Left lung (tissue), 10 donors: Measurements from ENCODE around the gene TAF8. TPM values are rescaled to one million over a fixed set of nuclear protein-coding genes. Genes with fewer than 3 reads are reported as not detected.
"Not testable (repeated sequence)": the region's sequence is repeated elsewhere in the genome, so short reads cannot be mapped to it uniquely, and the experiment has no call there.

Experiments
- ATAC-seq: fragments of 200-7000 bp; cut with Tn5 transposase; one replicate; pipeline ENCODE4 v1.9.1; 2020; ENCODE audit warnings: moderate library complexity
- DNase-seq, 4 donors: peaks; one replicate each; pipeline ENCODE4 v3.0.0-alpha.2; 2013 to 2020
- H3K27ac ChIP-seq, 2 donors: fragments of 200-600 bp; sonication (generic) in 1 of 2; one replicate each; pipeline versions ENCODE4 v1.5.0 to v1.8.0; 2020 to 2021
- H3K27me3 ChIP-seq, 2 donors: fragments of 200-600 bp; sonication (generic) in 1 of 2; one replicate each; pipeline versions ENCODE4 v1.5.0 to v1.8.0; 2020 to 2021
- H3K36me3 ChIP-seq, 2 donors: fragments of 200-600 bp; sonication (generic) in 1 of 2; one replicate each; pipeline versions ENCODE4 v1.5.0 to v1.8.0; 2020 to 2021
- H3K4me1 ChIP-seq, 2 donors: fragments of 200-600 bp; one replicate each; pipeline ENCODE4 v1.8.0; 2021
- H3K4me3 ChIP-seq, 2 donors: fragments of 200-600 bp; sonication (generic) in 1 of 2; one replicate each; pipeline versions ENCODE4 v1.5.0 to v1.8.0; 2020 to 2021; ENCODE audit warnings: mild to moderate bottlenecking in 1 of 2
- H3K9me3 ChIP-seq, 2 donors: fragments of 200-600 bp; sonication (generic) in 1 of 2; one replicate each; pipeline versions ENCODE4 v1.5.0 to v1.8.0; 2020 to 2021
- intact Hi-C, 2 donors: fragments of 100-400 bp; cut with DNase I; formaldehyde crosslinking; loops; one replicate each; pipeline versions ENCODE4 v1.11.2 to v1.14.2; 2022
- polyA plus RNA-seq, 6 donors: library from polyadenylated mRNA; unstranded; fragments of 120-200 nt; gene quantifications; one replicate each; pipeline ENCODE4 v1.2.1, GENCODE V29; 2013; ENCODE audit not compliant: insufficient read length in 6 of 6
- total RNA-seq, 2 donors: library from RNA; stranded (reverse); fragmentation: NEBNext Ultra II Directional; extraction: Animal tissue kit (Norgen Biotek cat#: 25700); gene quantifications; one replicate each; pipeline ENCODE4 v1.2.1, GENCODE V29; 2021
- TF ChIP-seq, protein P1 (sequence below), 2 donors: fragments of 200-600 bp; sonication (generic) in 1 of 2; IDR thresholded peaks; one replicate each; pipeline versions ENCODE4 v1.5.0 to v1.8.0; 2021; ENCODE audit warnings: antibody characterized with exemption in 2 of 2
- donor health status: DM: no; HTN: yes; CAD: no.
- donor health status: DM: no; HTN: no; CAD: no.

Gene TAF8
- total and polyA plus RNA-seq, 8 donors, result 26.4 to 32.0 (median 27.9) TPM

DNA sequence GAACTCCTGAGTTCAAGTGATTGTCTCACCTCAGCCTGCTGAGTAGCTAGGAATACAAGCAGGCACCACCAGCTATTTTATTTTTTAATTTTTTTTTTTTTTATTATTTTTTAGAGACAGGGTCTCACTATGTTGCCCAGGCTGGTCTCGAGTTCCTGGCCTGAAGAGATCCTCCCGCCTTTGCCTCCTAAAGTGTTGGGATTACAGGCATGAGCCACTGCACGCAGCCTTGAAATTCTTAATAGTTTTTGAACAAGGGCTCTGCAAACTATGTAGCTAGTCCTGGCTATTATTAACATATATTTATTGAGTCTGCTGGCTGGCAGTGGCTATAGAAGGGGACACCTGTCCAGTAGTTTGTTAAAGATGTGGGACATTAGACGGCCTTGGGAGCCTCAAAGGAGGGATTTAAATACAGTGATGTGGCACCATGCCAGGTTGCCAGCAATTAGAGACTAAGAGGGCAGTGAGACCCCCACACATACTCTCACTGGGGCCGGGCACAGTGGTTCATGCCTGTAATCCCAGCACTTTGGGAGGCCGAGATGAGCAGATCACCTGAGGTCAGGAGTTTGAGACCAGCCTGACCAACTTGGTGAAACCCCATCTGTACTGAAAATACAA, 21.1 kb upstream of the TAF8 start:
- Histone ChIP-seq H3K36me3 (no peaks in the 10 kb centered on the region), H3K4me1 (peaks cover 23 to 89% of the 10 kb centered on the region in 2 donors), H3K9me3 (no peaks in the 10 kb centered on the region), H3K27ac (peak overlapping the region in 1 of 2 donors; percentile 90), H3K4me3 (no peak overlapping the region), H3K27me3 (no peaks in the 10 kb centered on the region)
- ATAC-seq, result no peak
- intact Hi-C loops, result no loop called here
- TF ChIP-seq, protein P1, sequence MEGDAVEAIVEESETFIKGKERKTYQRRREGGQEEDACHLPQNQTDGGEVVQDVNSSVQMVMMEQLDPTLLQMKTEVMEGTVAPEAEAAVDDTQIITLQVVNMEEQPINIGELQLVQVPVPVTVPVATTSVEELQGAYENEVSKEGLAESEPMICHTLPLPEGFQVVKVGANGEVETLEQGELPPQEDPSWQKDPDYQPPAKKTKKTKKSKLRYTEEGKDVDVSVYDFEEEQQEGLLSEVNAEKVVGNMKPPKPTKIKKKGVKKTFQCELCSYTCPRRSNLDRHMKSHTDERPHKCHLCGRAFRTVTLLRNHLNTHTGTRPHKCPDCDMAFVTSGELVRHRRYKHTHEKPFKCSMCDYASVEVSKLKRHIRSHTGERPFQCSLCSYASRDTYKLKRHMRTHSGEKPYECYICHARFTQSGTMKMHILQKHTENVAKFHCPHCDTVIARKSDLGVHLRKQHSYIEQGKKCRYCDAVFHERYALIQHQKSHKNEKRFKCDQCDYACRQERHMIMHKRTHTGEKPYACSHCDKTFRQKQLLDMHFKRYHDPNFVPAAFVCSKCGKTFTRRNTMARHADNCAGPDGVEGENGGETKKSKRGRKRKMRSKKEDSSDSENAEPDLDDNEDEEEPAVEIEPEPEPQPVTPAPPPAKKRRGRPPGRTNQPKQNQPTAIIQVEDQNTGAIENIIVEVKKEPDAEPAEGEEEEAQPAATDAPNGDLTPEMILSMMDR (IDR thresholded peaks at IDR 0.05), result no peak
- DNase-seq, result no peak

GRCh38 chr6:42029881-42030280, 20.4 kb upstream of the TAF8 start:
- ATAC-seq, result no peak
- TF ChIP-seq, protein P1 (IDR thresholded peaks at IDR 0.05), result no peak
- Histone ChIP-seq H3K9me3 (no peaks in the 10 kb centered on the region), H3K27ac (peak overlapping the region in 1 of 2 donors; percentile 90), H3K27me3 (no peaks in the 10 kb centered on the region), H3K36me3 (no peaks in the 10 kb centered on the region), H3K4me1 (peaks cover 23 to 90% of the 10 kb centered on the region in 2 donors), H3K4me3 (no peak overlapping the region)
- intact Hi-C loops, result no loop called here
- no peak for DNase-seq

- no peak overlapping the region for H3K4me3 ChIP-seq
Observed at GRCh38 chr6:42030585-42031506, 19.5 kb upstream of the TAF8 start.

DNA sequence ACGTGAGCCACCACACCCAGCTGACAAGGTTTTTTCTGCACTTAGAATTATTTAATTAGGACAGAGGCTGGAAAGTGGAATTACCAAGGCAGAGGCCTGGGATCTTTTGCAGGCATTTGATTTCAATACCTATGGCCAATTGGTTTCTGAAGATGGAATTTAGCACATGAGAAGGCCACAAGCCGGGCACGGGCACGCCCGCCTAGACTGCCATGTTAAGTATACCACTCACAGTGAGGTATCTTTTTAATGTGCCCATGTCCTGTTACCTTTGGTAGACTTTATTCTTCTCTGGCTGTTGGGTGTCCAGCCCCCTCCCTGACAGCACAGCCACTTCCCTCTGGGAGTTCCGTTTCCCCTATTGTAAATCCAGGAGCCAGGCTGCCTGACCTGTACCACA, 18.0 kb upstream of the TAF8 start:
- ATAC-seq (no peak), DNase-seq (no peak)
- H3K27ac ChIP-seq, result peak overlapping the region in 1 of 2 donors; percentile 25
- TF ChIP-seq, protein P1 (IDR thresholded peaks at IDR 0.05), result no peak
- no peak overlapping the region for H3K4me3 ChIP-seq
- H3K4me1 ChIP-seq, result peaks cover 23 to 78% of the 10 kb centered on the region in 2 donors
- no peaks in the 10 kb centered on the region for H3K36me3 ChIP-seq
- H3K27me3 ChIP-seq, result no peaks in the 10 kb centered on the region
- intact Hi-C loops, result no loop called here
- H3K9me3 ChIP-seq, result no peaks in the 10 kb centered on the region

More at GRCh38 chr6:42030585-42031506, 19.5 kb upstream of the TAF8 start:
- Histone ChIP-seq H3K27ac (peak overlapping the region; percentile 69 to 90), H3K27me3 (no peaks in the 10 kb centered on the region), H3K9me3 (no peaks in the 10 kb centered on the region), H3K36me3 (no peaks in the 10 kb centered on the region), H3K4me1 (peaks cover 23 to 85% of the 10 kb centered on the region in 2 donors)
- DNase-seq (peak in 2 of 4 donors; percentile 66 to 77), ATAC-seq (peak; percentile 80)
- TF ChIP-seq, protein P1 (IDR thresholded peaks at IDR 0.05), result no peak
- intact Hi-C loops, result no loop called here

DNA sequence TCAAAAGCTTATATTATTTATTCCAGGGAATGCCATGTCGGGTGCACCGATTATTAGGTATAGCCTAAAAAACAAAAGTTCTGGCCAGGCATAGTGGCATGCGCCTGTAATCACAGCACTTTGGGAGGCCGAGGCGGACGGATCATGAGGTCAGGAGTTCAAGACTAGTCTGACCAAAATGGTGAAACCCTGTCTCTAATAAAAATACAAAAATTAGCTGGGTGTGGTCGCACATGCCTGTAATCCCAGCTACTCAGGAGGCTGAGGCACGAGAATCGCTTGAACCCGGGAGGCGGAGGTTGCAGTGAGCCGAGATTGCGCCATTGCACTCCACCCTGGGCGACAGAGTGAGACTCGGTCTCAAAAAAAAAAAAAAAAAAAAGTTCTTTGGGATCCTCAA, 12.7 kb upstream of the TAF8 start:
- ATAC-seq, intact Hi-C loops, H3K4me3 ChIP-seq, H3K27ac ChIP-seq, H3K36me3 ChIP-seq, H3K9me3 ChIP-seq, DNase-seq, H3K27me3 ChIP-seq: not testable (repeated sequence)
- H3K4me1 ChIP-seq, result peaks cover 13 to 69% of the 10 kb centered on the region in 2 donors
